Loucy (cell line): ENCODE data around the gene PYGB.

Source experiments
- H2AFZ ChIP-seq: fragments of 200-600 bp; sonication (generic); 2 replicates; pipeline ENCODE4 v1.6.0; 2016; ENCODE audit warnings: antibody characterized with exemption, mild to moderate bottlenecking, low read length, moderate library complexity
- H3F3A ChIP-seq: fragments of 200-600 bp; 2 replicates; pipeline ENCODE4 v1.6.0; 2016; ENCODE audit warnings: antibody characterized with exemption, low read depth, mild to moderate bottlenecking
- H3K27me3 ChIP-seq: fragments of 200-600 bp; sonication (generic); 2 replicates; pipeline ENCODE4 v1.6.1; 2014; ENCODE audit warnings: low read length, mild to moderate bottlenecking; ENCODE audit not compliant: insufficient read depth, poor library complexity, severe bottlenecking
- H3K36me3 ChIP-seq: fragments of 200-600 bp; sonication (generic); 2 replicates; pipeline ENCODE4 v1.6.1; 2016; ENCODE audit warnings: low read length; ENCODE audit not compliant: insufficient read depth
- H3K4me1 ChIP-seq: fragments of 200-600 bp; sonication (generic); 2 replicates; pipeline ENCODE4 v1.5.1; 2014; ENCODE audit warnings: low read length, mild to moderate bottlenecking; ENCODE audit not compliant: insufficient read depth, poor library complexity, severe bottlenecking
- H3K4me2 ChIP-seq: fragments of 200-600 bp; sonication (generic); 2 replicates; pipeline ENCODE4 v1.6.0; 2014; ENCODE audit warnings: antibody characterized with exemption, low read length, low read depth, mild to moderate bottlenecking; ENCODE audit not compliant: poor library complexity, severe bottlenecking
- H3K4me3 ChIP-seq: fragments of 200-600 bp; sonication (generic); 2 replicates; pipeline ENCODE4 v1.5.1; 2014; ENCODE audit warnings: low read length, mild to moderate bottlenecking, mixed read lengths; ENCODE audit not compliant: poor library complexity, severe bottlenecking
- H3K79me2 ChIP-seq: fragments of 200-600 bp; sonication (generic); 2 replicates; pipeline ENCODE4 v1.6.1; 2014; ENCODE audit warnings: low read length; ENCODE audit not compliant: insufficient read depth
- H3K9ac ChIP-seq: fragments of 200-600 bp; sonication (generic); 2 replicates; pipeline ENCODE4 v1.6.0; 2014; ENCODE audit warnings: mild to moderate bottlenecking, low read depth, low read length, moderate library complexity; ENCODE audit not compliant: poor library complexity, severe bottlenecking
- H3K9me2 ChIP-seq: fragments of 200-600 bp; sonication (generic); replicated peaks from 2 replicates; pipeline ENCODE4 v1.6.1; 2016; ENCODE audit warnings: low read depth, low read length, mixed read lengths
- H3K9me3 ChIP-seq: fragments of 200-600 bp; sonication (generic); 2 replicates; pipeline ENCODE4 v1.6.1; 2014; ENCODE audit warnings: mild to moderate bottlenecking, antibody characterized with exemption, low read length, low read depth; ENCODE audit not compliant: insufficient read depth
- H4K20me1 ChIP-seq: fragments of 200-600 bp; sonication (generic); 2 replicates; pipeline ENCODE4 v1.6.0; 2014; ENCODE audit warnings: antibody characterized with exemption, low read length, mild to moderate bottlenecking; ENCODE audit not compliant: insufficient read depth, poor library complexity, severe bottlenecking
- EZH2phosphoT487 ChIP-seq: fragments of 200-600 bp; IDR thresholded peaks from 2 replicates; pipeline ENCODE4 v1.6.1; 2018; ENCODE audit warnings: antibody characterized with exemption, mild to moderate bottlenecking, moderate library complexity, borderline replicate concordance
- TF ChIP-seq, protein P1 (sequence below): fragments of 200-600 bp; sonication (generic); conservative IDR thresholded peaks from 2 replicates; pipeline ENCODE4 v1.5.1; 2014; ENCODE audit warnings: mild to moderate bottlenecking, antibody characterized with exemption, low read length

The PYGB gene

DNA sequence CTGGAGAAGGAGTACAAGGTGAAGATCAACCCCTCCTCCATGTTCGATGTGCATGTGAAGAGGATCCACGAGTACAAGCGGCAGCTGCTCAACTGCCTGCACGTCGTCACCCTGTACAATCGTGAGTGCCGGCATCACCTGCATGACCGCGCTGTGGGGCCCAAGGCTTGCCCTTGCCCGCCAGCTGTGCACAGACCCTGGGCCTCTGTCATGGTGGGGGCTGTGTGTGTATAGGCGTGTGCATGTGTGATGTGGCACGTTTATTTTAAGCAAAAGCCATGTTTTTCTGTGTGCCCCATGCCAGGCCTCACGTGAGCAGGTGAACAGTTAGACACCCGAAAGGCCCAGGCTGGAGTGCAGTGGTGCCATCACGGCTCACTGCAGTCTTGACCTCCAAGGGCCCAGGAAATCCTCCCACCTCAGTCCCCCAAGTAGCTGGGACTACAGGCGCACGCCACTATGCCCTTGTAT lies 36.3 kb downstream of the PYGB start:
- Histone ChIP-seq H3K27me3 (no peaks in the 10 kb centered on the region), H3K9ac (no peak overlapping the region), H3K9me2 (no peaks in the 10 kb centered on the region), H3K36me3 (peaks cover 74% of the 10 kb centered on the region; the same call in 1 of the 2 replicates), H3K4me3 (no peak overlapping the region), H2AFZ (no peak overlapping the region), H3K79me2 (no peaks in the 10 kb centered on the region), H3K9me3 (no peaks in the 10 kb centered on the region), H3K4me1 (no peaks in the 10 kb centered on the region), H4K20me1 (no peaks in the 10 kb centered on the region), H3K4me2 (no peak overlapping the region), H3F3A (no peaks in the 10 kb centered on the region)
- TF ChIP-seq, protein P1, sequence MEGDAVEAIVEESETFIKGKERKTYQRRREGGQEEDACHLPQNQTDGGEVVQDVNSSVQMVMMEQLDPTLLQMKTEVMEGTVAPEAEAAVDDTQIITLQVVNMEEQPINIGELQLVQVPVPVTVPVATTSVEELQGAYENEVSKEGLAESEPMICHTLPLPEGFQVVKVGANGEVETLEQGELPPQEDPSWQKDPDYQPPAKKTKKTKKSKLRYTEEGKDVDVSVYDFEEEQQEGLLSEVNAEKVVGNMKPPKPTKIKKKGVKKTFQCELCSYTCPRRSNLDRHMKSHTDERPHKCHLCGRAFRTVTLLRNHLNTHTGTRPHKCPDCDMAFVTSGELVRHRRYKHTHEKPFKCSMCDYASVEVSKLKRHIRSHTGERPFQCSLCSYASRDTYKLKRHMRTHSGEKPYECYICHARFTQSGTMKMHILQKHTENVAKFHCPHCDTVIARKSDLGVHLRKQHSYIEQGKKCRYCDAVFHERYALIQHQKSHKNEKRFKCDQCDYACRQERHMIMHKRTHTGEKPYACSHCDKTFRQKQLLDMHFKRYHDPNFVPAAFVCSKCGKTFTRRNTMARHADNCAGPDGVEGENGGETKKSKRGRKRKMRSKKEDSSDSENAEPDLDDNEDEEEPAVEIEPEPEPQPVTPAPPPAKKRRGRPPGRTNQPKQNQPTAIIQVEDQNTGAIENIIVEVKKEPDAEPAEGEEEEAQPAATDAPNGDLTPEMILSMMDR, result no peak
- TF ChIP-seq EZH2phosphoT487, result no peak

DNA sequence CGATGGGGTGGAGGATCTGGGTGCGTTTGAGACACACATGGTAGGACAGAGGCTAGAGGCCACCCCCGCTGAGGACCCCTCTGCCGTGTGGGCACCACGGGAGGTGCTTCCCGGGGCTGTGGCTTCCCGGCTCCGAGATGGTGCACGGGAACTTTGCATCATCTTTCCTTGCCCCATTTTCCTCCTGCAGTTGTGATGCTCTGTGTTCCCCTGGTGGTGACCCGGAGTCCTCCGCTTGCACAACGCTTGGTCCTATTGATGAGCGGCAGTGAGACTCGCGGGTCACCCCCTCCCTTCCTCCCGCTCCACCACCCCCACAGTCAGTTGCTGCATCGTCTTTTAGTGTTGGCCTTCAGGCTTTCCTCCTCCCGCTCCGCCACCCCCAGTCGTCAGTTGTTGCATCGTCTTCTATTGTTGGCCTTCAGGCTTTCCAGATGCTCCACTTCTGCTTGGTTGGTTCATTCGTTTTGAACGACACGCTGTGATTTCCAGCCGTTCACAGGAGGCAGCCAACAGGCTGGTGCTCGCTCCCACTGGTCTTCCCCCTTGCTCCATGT lies 37.3 kb downstream of the PYGB start:
- TF ChIP-seq, protein P1, result no peak
- no peak for TF ChIP-seq EZH2phosphoT487
- H3K9me2 ChIP-seq, result no peaks in the 10 kb centered on the region
- no peaks in the 10 kb centered on the region for H3F3A ChIP-seq
- no peak overlapping the region for H3K4me3 ChIP-seq
- no peak overlapping the region for H3K4me2 ChIP-seq
- H3K9me3 ChIP-seq, result no peaks in the 10 kb centered on the region
- no peak overlapping the region for H2AFZ ChIP-seq
- H3K79me2 ChIP-seq, result no peaks in the 10 kb centered on the region
- no peaks in the 10 kb centered on the region for H4K20me1 ChIP-seq
- no peaks in the 10 kb centered on the region for H3K27me3 ChIP-seq
- H3K4me1 ChIP-seq, result no peaks in the 10 kb centered on the region
- no peak overlapping the region for H3K9ac ChIP-seq
- H3K36me3 ChIP-seq, result peaks cover 74% of the 10 kb centered on the region; the same call in 1 of the 2 replicates

DNA sequence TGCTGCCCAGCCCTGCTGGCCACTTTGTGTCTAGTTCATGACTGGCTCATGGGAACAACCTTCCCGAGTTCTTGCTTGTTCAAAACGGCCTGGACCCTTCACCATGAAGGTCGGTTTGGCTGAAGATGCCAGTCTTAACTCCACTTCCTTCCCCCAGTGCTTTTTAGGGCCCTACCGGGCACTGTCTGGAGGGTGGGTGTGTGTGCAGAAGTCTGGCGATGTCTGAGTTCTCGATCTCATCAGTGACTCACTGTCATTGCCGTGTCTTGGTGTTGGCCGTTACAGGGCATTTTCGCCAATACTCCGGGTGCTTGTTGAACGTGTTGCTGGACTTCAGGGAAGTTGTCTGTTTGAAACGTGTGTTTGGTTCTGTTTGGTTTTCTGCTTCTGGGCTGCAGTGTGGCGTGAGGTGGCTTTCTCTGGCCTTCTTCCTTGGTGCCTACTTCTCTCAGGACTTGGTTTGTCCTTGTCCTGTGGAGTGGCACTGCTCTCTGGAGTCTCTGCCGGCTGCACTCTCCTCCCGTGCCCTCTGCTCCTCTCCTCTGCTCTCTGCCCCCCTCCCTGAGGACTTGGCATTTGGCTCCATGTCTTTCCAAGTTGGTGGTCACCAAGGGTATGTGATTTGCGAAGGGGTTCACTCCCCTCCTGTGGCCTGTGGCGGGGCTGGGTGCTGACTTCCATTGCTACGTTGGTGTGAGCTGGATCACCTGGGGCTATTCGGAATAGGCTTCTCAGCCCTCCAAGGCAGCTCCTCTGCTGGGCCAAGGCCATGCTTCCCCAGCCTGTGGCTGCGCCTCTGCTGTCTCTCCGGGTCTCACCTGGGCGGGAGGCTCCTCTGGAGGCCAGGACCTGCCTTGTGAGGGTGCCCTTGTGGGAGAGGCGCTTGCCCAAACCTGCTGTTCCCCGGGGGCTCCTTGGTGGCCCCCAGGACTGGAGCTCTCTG lies 38.2 kb downstream of the PYGB start:
- H3K9ac ChIP-seq, result no peak overlapping the region
- H3K4me2 ChIP-seq, result no peak overlapping the region
- TF ChIP-seq, protein P1, result no peak
- no peak for TF ChIP-seq EZH2phosphoT487
- H3K4me3 ChIP-seq, result no peak overlapping the region
- no peaks in the 10 kb centered on the region for H3F3A ChIP-seq
- no peaks in the 10 kb centered on the region for H3K27me3 ChIP-seq
- H3K9me3 ChIP-seq, result no peaks in the 10 kb centered on the region
- no peaks in the 10 kb centered on the region for H3K4me1 ChIP-seq
- H3K36me3 ChIP-seq, result peaks cover 65% of the 10 kb centered on the region; the same call in 1 of the 2 replicates
- no peaks in the 10 kb centered on the region for H3K79me2 ChIP-seq
- no peaks in the 10 kb centered on the region for H4K20me1 ChIP-seq
- H2AFZ ChIP-seq, result no peak overlapping the region
- H3K9me2 ChIP-seq, result no peaks in the 10 kb centered on the region
